Measurements from ENCODE around the gene TSLP. TPM values are rescaled to one million over a fixed set of nuclear protein-coding genes. Genes with fewer than 3 reads are reported as not detected.

The TSLP gene
- total and polyA plus RNA-seq, 2 of the 4 experiments (the other 2 are of a cell fraction): 0.54 to 1.6 TPM

DNA sequence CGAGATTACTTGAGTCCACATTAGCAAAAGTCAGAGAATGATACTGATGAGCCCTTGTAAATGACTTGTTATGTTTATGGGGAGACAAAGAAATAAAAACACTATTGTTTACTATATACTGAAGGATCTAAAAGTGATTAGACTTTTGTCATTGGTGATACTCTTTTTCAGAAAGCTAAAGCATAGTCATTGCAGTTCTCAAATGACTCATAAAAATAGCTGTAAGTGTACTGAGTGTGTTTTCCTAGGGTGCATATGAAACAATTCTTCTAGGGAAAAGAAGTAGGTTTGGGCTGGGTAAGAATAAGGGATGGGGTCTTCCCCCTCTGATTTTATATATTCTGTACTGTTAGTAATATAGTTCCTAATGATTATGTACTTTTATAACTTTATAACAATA lies 53.3 kb downstream of the TSLP start:
- no peak overlapping the region for H3K4ac ChIP-seq (ENCODE audit: low read depth, low read length)
- no peak overlapping the region for H2AK9ac ChIP-seq (replicated peaks; ENCODE audit: low read depth, low read length, poor library complexity)
- H2BK15ac ChIP-seq (ENCODE audit: low read depth, low read length): no peak overlapping the region
- ChIA-PET CTCF (no interaction called here), POLR2A (ENCODE audit: unreplicated experiment) (no interaction called here)
- H4K20me1 ChIP-seq (ENCODE audit: insufficient read depth, low read length): no peaks in the 10 kb centered on the region
- H3K27ac ChIP-seq (ENCODE audit: insufficient read depth, low read length): no peak overlapping the region
- no peak overlapping the region for H3K18ac ChIP-seq (ENCODE audit: low read depth, low read length)
- no peak overlapping the region for H2BK120ac ChIP-seq (ENCODE audit: low read depth, low read length)
- in situ Hi-C loops (cut with MboI; ENCODE audit: low sequenced_read_pairs) (no loop called here), dilution Hi-C loops (cut with HindIII; ENCODE audit: low sequenced_read_pairs, unreplicated experiment) (no loop called here), intact Hi-C loops (cut with micrococcal nuclease) (no loop called here)
- H4K91ac ChIP-seq (ENCODE audit: insufficient read depth, low read depth, low read length): no peak overlapping the region
- no peaks in the 10 kb centered on the region for H3K27me3 ChIP-seq (ENCODE audit: control insufficient read depth, insufficient read depth, low read length)
- H2AFZ ChIP-seq (replicated peaks; ENCODE audit: low read length, poor library complexity): no peak overlapping the region
- no peak overlapping the region for H3K4me3 ChIP-seq (ENCODE audit: insufficient read depth, low read depth, low read length)
- H3K36me3 ChIP-seq (ENCODE audit: control insufficient read depth, insufficient read depth, low read length): peaks cover 17% of the 10 kb centered on the region
- no peak overlapping the region for H2BK5ac ChIP-seq (ENCODE audit: low read depth, low read length, poor library complexity, severe bottlenecking)
- H4K5ac ChIP-seq (ENCODE audit: low read depth, low read length): no peak overlapping the region
- no peak overlapping the region for H3K14ac ChIP-seq (replicated peaks; ENCODE audit: low read depth, low read length)
- peaks cover 0 to 2% of the 10 kb centered on the region in 2 experiments; a peak in 2 of 4 replicates for H3K79me1 ChIP-seq (ENCODE audit: low read depth in 1 of 2, low read length in 2 of 2)
- H2BK20ac ChIP-seq (ENCODE audit: low read depth, low read length): no peak overlapping the region
- H3K9me3 ChIP-seq (ENCODE audit: control insufficient read depth, insufficient read depth, low read length): no peaks in the 10 kb centered on the region
- H4K8ac ChIP-seq (ENCODE audit: low read depth in 2 of 2, low read length in 2 of 2): no peak overlapping the region
- no CpG with 5 or more reads among the region's 1 CpG for WGBS, 2 experiments (ENCODE audit: extremely low coverage in 2 of 2, insufficient read length in 1 of 2)
- H2AK5ac ChIP-seq (ENCODE audit: low read depth, low read length): no peak overlapping the region
- ATAC-seq (ENCODE audit: low read depth): no peak
- no peaks in the 10 kb centered on the region for H3K9me1 ChIP-seq (ENCODE audit: insufficient read depth, low read length)
- no peak for DNase-seq
- H3K4me1 ChIP-seq (ENCODE audit: control insufficient read depth, insufficient read depth, low read length): no peaks in the 10 kb centered on the region
- no peak overlapping the region for H3K23ac ChIP-seq (ENCODE audit: low read depth, low read length)
- no peak overlapping the region for H3K4me2 ChIP-seq (ENCODE audit: low read depth, low read length)
- no peak overlapping the region for H3K9ac ChIP-seq (ENCODE audit: low read depth, low read length)
- BruUV-seq (replicated peaks): no TSS peak
- H3K56ac ChIP-seq (ENCODE audit: extremely low read depth, insufficient read depth, low read length): no peak overlapping the region
- TF ChIP-seq POLR2A (IDR thresholded peaks at IDR 0.05; ENCODE audit: low read depth, low read length): no peak
- TF ChIP-seq CHD1 (IDR thresholded peaks at IDR 0.05; ENCODE audit: low read depth, low read length): no peak
- TF ChIP-seq MAZ (IDR thresholded peaks at IDR 0.05; ENCODE audit: borderline replicate concordance, low read depth, low read length): no peak
- TF ChIP-seq, protein P1, sequence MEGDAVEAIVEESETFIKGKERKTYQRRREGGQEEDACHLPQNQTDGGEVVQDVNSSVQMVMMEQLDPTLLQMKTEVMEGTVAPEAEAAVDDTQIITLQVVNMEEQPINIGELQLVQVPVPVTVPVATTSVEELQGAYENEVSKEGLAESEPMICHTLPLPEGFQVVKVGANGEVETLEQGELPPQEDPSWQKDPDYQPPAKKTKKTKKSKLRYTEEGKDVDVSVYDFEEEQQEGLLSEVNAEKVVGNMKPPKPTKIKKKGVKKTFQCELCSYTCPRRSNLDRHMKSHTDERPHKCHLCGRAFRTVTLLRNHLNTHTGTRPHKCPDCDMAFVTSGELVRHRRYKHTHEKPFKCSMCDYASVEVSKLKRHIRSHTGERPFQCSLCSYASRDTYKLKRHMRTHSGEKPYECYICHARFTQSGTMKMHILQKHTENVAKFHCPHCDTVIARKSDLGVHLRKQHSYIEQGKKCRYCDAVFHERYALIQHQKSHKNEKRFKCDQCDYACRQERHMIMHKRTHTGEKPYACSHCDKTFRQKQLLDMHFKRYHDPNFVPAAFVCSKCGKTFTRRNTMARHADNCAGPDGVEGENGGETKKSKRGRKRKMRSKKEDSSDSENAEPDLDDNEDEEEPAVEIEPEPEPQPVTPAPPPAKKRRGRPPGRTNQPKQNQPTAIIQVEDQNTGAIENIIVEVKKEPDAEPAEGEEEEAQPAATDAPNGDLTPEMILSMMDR (conservative IDR thresholded peaks at IDR 0.05; ENCODE audit: low read depth, low read length): no peak
- no peak for TF ChIP-seq MAFK (IDR thresholded peaks at IDR 0.05; ENCODE audit: low read depth, low read length)
- TF ChIP-seq BHLHE40 (IDR thresholded peaks at IDR 0.05; ENCODE audit: low read depth, low read length): no peak
